ENCODE results near the gene FSTL4. TPM values are rescaled to one million over a fixed set of nuclear protein-coding genes. Genes with fewer than 3 reads are reported as not detected.

Gene FSTL4
- total and polyA plus RNA-seq, 2 experiments from 2014 or later = 1.4 to 2.8 TPM

DNA sequence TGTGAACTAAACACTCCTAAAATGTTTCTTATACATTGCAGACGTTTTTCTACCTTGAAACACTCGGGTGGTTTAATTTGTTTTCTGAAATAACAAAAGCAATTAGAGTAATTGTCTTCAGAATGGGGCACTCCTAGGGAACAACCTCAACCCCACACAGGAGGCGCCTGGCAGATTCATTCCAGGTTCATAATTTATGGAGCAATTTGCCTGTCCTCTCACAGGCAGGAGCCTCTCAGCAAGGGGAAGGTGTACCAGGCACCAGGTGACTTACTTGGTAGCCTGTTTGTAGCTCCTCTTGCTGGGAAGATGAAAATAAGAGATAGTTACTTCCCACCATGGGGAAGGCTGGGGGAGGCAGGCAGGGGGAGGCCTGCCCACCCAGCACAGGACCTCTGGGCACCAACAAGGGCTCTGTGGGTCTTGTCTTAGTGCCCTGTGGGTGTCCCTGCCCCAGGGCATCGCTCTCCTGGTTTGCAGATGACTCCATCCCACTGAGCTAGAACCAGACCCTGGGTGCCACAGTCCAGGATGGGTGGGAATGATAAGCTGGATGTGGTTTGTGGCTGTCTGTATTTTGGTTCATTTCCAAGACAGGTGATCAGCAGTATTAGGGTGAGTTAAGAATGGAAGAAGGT is 144.4 kb downstream of the FSTL4 start:
- H3K4me3 Mint-ChIP-seq = no peak overlapping the region
- TF ChIP-seq STAT1 (IDR thresholded peaks at IDR 0.05; ENCODE audit: unreplicated experiment) (no peak), POLR2AphosphoS5 (IDR thresholded peaks at IDR 0.05; ENCODE audit: low read depth) (no peak), EZH2phosphoT487 (IDR thresholded peaks at IDR 0.05; ENCODE audit: unreplicated experiment) (no peak), EZH2 (IDR thresholded peaks at IDR 0.05; ENCODE audit: low read depth, unreplicated experiment) (no peak), ZNF114 (CRISPR knock-in tag; IDR thresholded peaks at IDR 0.05) (no peak), NANOG (IDR thresholded peaks at IDR 0.05; ENCODE audit: borderline replicate concordance) (no peak), CREB1 (CRISPR knock-in tag; IDR thresholded peaks at IDR 0.05; ENCODE audit: low read depth) (no peak), ZNF331 (CRISPR knock-in tag; IDR thresholded peaks at IDR 0.05; ENCODE audit: low read depth) (no peak), JUNB (IDR thresholded peaks at IDR 0.05; ENCODE audit: unreplicated experiment) (no peak)
- TF ChIP-seq, protein P1, sequence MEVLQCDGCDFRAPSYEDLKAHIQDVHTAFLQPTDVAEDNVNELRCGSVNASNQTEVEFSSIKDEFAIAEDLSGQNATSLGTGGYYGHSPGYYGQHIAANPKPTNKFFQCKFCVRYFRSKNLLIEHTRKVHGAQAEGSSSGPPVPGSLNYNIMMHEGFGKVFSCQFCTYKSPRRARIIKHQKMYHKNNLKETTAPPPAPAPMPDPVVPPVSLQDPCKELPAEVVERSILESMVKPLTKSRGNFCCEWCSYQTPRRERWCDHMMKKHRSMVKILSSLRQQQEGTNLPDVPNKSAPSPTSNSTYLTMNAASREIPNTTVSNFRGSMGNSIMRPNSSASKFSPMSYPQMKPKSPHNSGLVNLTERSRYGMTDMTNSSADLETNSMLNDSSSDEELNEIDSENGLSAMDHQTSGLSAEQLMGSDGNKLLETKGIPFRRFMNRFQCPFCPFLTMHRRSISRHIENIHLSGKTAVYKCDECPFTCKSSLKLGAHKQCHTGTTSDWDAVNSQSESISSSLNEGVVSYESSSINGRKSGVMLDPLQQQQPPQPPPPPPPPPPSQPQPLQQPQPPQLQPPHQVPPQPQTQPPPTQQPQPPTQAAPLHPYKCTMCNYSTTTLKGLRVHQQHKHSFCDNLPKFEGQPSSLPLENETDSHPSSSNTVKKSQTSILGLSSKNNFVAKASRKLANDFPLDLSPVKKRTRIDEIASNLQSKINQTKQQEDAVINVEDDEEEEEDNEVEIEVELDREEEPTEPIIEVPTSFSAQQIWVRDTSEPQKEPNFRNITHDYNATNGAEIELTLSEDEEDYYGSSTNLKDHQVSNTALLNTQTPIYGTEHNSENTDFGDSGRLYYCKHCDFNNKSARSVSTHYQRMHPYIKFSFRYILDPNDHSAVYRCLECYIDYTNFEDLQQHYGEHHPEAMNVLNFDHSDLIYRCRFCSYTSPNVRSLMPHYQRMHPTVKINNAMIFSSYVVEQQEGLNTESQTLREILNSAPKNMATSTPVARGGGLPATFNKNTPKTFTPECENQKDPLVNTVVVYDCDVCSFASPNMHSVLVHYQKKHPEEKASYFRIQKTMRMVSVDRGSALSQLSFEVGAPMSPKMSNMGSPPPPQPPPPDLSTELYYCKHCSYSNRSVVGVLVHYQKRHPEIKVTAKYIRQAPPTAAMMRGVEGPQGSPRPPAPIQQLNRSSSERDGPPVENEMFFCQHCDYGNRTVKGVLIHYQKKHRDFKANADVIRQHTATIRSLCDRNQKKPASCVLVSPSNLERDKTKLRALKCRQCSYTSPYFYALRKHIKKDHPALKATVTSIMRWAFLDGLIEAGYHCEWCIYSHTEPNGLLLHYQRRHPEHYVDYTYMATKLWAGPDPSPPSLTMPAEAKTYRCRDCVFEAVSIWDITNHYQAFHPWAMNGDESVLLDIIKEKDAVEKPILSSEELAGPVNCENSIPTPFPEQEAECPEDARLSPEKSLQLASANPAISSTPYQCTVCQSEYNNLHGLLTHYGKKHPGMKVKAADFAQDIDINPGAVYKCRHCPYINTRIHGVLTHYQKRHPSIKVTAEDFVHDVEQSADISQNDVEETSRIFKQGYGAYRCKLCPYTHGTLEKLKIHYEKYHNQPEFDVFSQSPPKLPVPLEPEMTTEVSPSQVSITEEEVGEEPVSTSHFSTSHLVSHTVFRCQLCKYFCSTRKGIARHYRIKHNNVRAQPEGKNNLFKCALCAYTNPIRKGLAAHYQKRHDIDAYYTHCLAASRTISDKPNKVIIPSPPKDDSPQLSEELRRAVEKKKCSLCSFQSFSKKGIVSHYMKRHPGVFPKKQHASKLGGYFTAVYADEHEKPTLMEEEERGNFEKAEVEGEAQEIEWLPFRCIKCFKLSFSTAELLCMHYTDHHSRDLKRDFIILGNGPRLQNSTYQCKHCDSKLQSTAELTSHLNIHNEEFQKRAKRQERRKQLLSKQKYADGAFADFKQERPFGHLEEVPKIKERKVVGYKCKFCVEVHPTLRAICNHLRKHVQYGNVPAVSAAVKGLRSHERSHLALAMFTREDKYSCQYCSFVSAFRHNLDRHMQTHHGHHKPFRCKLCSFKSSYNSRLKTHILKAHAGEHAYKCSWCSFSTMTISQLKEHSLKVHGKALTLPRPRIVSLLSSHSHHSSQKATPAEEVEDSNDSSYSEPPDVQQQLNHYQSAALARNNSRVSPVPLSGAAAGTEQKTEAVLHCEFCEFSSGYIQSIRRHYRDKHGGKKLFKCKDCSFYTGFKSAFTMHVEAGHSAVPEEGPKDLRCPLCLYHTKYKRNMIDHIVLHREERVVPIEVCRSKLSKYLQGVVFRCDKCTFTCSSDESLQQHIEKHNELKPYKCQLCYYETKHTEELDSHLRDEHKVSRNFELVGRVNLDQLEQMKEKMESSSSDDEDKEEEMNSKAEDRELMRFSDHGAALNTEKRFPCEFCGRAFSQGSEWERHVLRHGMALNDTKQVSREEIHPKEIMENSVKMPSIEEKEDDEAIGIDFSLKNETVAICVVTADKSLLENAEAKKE (CRISPR knock-in tag; IDR thresholded peaks at IDR 0.05) = no peak
- TF ChIP-seq, protein P2, sequence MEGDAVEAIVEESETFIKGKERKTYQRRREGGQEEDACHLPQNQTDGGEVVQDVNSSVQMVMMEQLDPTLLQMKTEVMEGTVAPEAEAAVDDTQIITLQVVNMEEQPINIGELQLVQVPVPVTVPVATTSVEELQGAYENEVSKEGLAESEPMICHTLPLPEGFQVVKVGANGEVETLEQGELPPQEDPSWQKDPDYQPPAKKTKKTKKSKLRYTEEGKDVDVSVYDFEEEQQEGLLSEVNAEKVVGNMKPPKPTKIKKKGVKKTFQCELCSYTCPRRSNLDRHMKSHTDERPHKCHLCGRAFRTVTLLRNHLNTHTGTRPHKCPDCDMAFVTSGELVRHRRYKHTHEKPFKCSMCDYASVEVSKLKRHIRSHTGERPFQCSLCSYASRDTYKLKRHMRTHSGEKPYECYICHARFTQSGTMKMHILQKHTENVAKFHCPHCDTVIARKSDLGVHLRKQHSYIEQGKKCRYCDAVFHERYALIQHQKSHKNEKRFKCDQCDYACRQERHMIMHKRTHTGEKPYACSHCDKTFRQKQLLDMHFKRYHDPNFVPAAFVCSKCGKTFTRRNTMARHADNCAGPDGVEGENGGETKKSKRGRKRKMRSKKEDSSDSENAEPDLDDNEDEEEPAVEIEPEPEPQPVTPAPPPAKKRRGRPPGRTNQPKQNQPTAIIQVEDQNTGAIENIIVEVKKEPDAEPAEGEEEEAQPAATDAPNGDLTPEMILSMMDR (conservative IDR thresholded peaks at IDR 0.05; ENCODE audit: low read depth in 2 of 2) = no peak
- TF ChIP-seq, protein P3, sequence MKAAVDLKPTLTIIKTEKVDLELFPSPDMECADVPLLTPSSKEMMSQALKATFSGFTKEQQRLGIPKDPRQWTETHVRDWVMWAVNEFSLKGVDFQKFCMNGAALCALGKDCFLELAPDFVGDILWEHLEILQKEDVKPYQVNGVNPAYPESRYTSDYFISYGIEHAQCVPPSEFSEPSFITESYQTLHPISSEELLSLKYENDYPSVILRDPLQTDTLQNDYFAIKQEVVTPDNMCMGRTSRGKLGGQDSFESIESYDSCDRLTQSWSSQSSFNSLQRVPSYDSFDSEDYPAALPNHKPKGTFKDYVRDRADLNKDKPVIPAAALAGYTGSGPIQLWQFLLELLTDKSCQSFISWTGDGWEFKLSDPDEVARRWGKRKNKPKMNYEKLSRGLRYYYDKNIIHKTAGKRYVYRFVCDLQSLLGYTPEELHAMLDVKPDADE (IDR thresholded peaks at IDR 0.05) = no peak
- TF ChIP-seq, protein P4, sequence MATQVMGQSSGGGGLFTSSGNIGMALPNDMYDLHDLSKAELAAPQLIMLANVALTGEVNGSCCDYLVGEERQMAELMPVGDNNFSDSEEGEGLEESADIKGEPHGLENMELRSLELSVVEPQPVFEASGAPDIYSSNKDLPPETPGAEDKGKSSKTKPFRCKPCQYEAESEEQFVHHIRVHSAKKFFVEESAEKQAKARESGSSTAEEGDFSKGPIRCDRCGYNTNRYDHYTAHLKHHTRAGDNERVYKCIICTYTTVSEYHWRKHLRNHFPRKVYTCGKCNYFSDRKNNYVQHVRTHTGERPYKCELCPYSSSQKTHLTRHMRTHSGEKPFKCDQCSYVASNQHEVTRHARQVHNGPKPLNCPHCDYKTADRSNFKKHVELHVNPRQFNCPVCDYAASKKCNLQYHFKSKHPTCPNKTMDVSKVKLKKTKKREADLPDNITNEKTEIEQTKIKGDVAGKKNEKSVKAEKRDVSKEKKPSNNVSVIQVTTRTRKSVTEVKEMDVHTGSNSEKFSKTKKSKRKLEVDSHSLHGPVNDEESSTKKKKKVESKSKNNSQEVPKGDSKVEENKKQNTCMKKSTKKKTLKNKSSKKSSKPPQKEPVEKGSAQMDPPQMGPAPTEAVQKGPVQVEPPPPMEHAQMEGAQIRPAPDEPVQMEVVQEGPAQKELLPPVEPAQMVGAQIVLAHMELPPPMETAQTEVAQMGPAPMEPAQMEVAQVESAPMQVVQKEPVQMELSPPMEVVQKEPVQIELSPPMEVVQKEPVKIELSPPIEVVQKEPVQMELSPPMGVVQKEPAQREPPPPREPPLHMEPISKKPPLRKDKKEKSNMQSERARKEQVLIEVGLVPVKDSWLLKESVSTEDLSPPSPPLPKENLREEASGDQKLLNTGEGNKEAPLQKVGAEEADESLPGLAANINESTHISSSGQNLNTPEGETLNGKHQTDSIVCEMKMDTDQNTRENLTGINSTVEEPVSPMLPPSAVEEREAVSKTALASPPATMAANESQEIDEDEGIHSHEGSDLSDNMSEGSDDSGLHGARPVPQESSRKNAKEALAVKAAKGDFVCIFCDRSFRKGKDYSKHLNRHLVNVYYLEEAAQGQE (IDR thresholded peaks at IDR 0.05; ENCODE audit: unreplicated experiment) = no peak
- no peaks in the 10 kb centered on the region for H3K36me3 Mint-ChIP-seq (ENCODE audit: low read depth)
- Histone ChIP-seq H3K9me2 (ENCODE audit: insufficient read depth) (no peaks in the 10 kb centered on the region), H3F3A (replicated peaks; ENCODE audit: low read depth) (no peaks in the 10 kb centered on the region), H3K4me3 (no peak overlapping the region), H2AFZ (no peak overlapping the region), H3K79me2 (replicated peaks; ENCODE audit: insufficient read depth) (no peaks in the 10 kb centered on the region), H3K27me3 (ENCODE audit: insufficient read depth) (no peaks in the 10 kb centered on the region), H3K36me3 (ENCODE audit: insufficient read depth) (no peaks in the 10 kb centered on the region), H4K20me1 (replicated peaks; ENCODE audit: insufficient read depth) (no peaks in the 10 kb centered on the region), H3K4me2 (no peak overlapping the region), H3K27ac (ENCODE audit: low read depth) (no peak overlapping the region), H3K4me1 (ENCODE audit: insufficient read depth) (peaks cover 7% of the 10 kb centered on the region; the same call in 1 of the 2 replicates)
- ATAC-seq (no peak), DNase-seq (ENCODE audit: low spot score) (no peak)
- H3K4me1 Mint-ChIP-seq = peaks cover 18% of the 10 kb centered on the region
- H3K9me3 Mint-ChIP-seq = no peaks in the 10 kb centered on the region
- no peak overlapping the region for H3K27ac Mint-ChIP-seq
- no peaks in the 10 kb centered on the region for H3K27me3 Mint-ChIP-seq (ENCODE audit: insufficient read depth, low read depth, poor library complexity)
